Cardiac fibroblast (primary cell): Measurements from ENCODE around the gene ZC3H18.

Source experiments
- DNase-seq, 2 donors: peaks; one replicate each; pipeline versions ENCODE4 v3.0.0 to v3.0.0-alpha.2; 2010; ENCODE audit warnings: low read depth in 2 of 2
- H3K4me3 ChIP-seq, 2 donors: replicated peaks in 1 of 2; 1 replicate in 1 of 2; 2 replicates in 1 of 2; pipeline ENCODE4 v1.5.1; 2011; ENCODE audit warnings: low read depth in 2 of 2, low read length in 2 of 2, mild to moderate bottlenecking in 2 of 2, moderate library complexity in 1 of 2
- CTCF ChIP-seq: IDR thresholded peaks from one replicate; pipeline ENCODE4 v1.5.1; 2011; ENCODE audit warnings: low read depth, mild to moderate bottlenecking, low read length, inconsistent platforms

The ZC3H18 gene

GRCh38 chr16:88633684-88634140 is 63.5 kb downstream of the ZC3H18 start:
- peak; percentile 41 for TF ChIP-seq CTCF
- H3K4me3 ChIP-seq, result no peak overlapping the region
- peak in 1 of 2 donors; percentile 30 for DNase-seq

GRCh38 chr16:88634141-88634993 is 64.2 kb downstream of the ZC3H18 start:
- H3K4me3 ChIP-seq, result peak overlapping the region; percentile 37 to 48
- DNase-seq, result peak; percentile 44 to 60
- TF ChIP-seq CTCF, result no peak

GRCh38 chr16:88634994-88635670 is 64.9 kb downstream of the ZC3H18 start:
- TF ChIP-seq CTCF, result no peak
- peak overlapping the region; percentile 37 to 48 for H3K4me3 ChIP-seq
- no peak for DNase-seq

GRCh38 chr16:88635671-88636319 is 65.6 kb downstream of the ZC3H18 start:
- no peak overlapping the region for H3K4me3 ChIP-seq
- TF ChIP-seq CTCF, result no peak
- no peak for DNase-seq

GRCh38 chr16:88636488-88637265 is 66.5 kb downstream of the ZC3H18 start:
- TF ChIP-seq CTCF, result no peak
- DNase-seq, result no peak
- H3K4me3 ChIP-seq, result no peak overlapping the region
